A549 (cell line): ENCODE data around the gene PHKB. TPM values are rescaled to one million over a fixed set of nuclear protein-coding genes. Genes with fewer than 3 reads are reported as not detected.

Source experiments
- ATAC-seq, 2 experiments: fragments of 200-7000 bp in 1 of 2; fragments of >200 bp in 1 of 2; cut with Nextera tagmentation in 1 of 2; cut with Tn5 transposase in 1 of 2; 3 replicates each; pipeline versions ENCODE4 v1.8.0 to v1.9.1; 2018 to 2020; ENCODE audit warnings: mild to moderate bottlenecking in 1 of 2, moderate library complexity in 1 of 2
- CTCF ChIA-PET: fragments of 300-600 bp; sonication (Branson Sonifier 250); formaldehyde crosslinking; extraction: SDS; loops from one replicate; lab custom pipeline; 2021; ENCODE audit warnings: antibody characterized with exemption, inconsistent platforms; lab: Yijun Ruan, JAX
- POLR2A ChIA-PET: fragments of 350-600 bp; formaldehyde crosslinking; extraction: SDS; loops from one replicate; lab custom pipeline; 2021; ENCODE audit warnings: antibody characterized with exemption, inconsistent platforms; lab: Yijun Ruan, JAX
- DNase-seq, 2 experiments: peaks; one replicate each; pipeline versions ENCODE4 v3.0.0 to v3.0.0-alpha.2; 2011 to 2016; ENCODE audit warnings: low read depth in 1 of 2, low spot score in 1 of 2
- FAIRE-seq: peaks from 2 replicates; lab custom pipeline; 2011; peaks lifted over from hg19 to GRCh38; lab: Jason Lieb, UNC
- H3K27ac ChIP-seq, 2 experiments: fragments of >200 bp; sonication (Bioruptor Twin); formaldehyde crosslinking; 3 replicates each; pipeline ENCODE4 v1.5.1; 2016 to 2017
- H3K4me1 ChIP-seq: fragments of >200 bp; sonication (Bioruptor Twin); formaldehyde crosslinking; 3 replicates; pipeline ENCODE4 v1.6.1; 2016
- H3K4me2 ChIP-seq: fragments of >200 bp; sonication (Bioruptor Twin); formaldehyde crosslinking; 3 replicates; pipeline ENCODE4 v1.6.1; 2016
- H3K4me3 ChIP-seq: fragments of >200 bp; sonication (Bioruptor Twin); formaldehyde crosslinking; 3 replicates; pipeline ENCODE4 v1.5.1; 2016
- H3K9me3 ChIP-seq: fragments of >200 bp; sonication (Bioruptor Twin); formaldehyde crosslinking; 3 replicates; pipeline ENCODE4 v1.6.1; 2016
- ATOH8 ChIP-seq: fragments of 250-450 bp; sonication (Bioruptor Pico); IDR thresholded peaks from 2 replicates; pipeline ENCODE4 v1.5.0; 2020; ENCODE audit warnings: low read depth, mild to moderate bottlenecking, moderate library complexity
- BCL3 ChIP-seq: fragments of >200 bp; sonication (Bioruptor Twin); formaldehyde crosslinking; IDR thresholded peaks from 3 replicates; pipeline ENCODE4 v1.6.1; 2016
- CEBPB ChIP-seq, 2 experiments: fragments of >200 bp in 1 of 2; sonication (Bioruptor Twin) in 1 of 2; formaldehyde crosslinking in 1 of 2; IDR thresholded peaks; 2 replicates each; pipeline ENCODE4 v1.6.1; 2012 to 2016
- CHD2 ChIP-seq: fragments of 150-350 bp; IDR thresholded peaks from 2 replicates; pipeline ENCODE4 v1.6.1; 2014; ENCODE audit warnings: low read length; ENCODE audit not compliant: partially characterized antibody
- CTCF ChIP-seq: fragments of >200 bp; sonication (Bioruptor Twin); formaldehyde crosslinking; IDR thresholded peaks from 3 replicates; pipeline ENCODE4 v1.5.1; 2016
- EP300 ChIP-seq, 2 experiments: fragments of >200 bp; sonication (Bioruptor Twin); formaldehyde crosslinking; IDR thresholded peaks; 2 replicates in 1 of 2; 3 replicates in 1 of 2; pipeline ENCODE4 v1.6.1; 2016 to 2017
- FOSL2 ChIP-seq, 2 experiments: fragments of 450-650 bp in 1 of 2; fragments of >200 bp in 1 of 2; sonication (Bioruptor Twin) in 1 of 2; formaldehyde crosslinking; IDR thresholded peaks; 2 replicates each; pipeline versions ENCODE4 v1.5.0 to v1.6.1; 2016 to 2020; ENCODE audit warnings: mild to moderate bottlenecking in 1 of 2, moderate library complexity in 1 of 2
- HDAC2 ChIP-seq: fragments of 200-600 bp; sonication (generic); IDR thresholded peaks from 2 replicates; pipeline ENCODE4 v1.6.1; 2016
- HOXA7 ChIP-seq: fragments of 250-450 bp; sonication (Bioruptor Pico); IDR thresholded peaks from 2 replicates; pipeline ENCODE4 v1.5.0; 2020; ENCODE audit warnings: mild to moderate bottlenecking, moderate library complexity
- KDM1A ChIP-seq: fragments of 200-600 bp; sonication (generic); IDR thresholded peaks from 2 replicates; pipeline ENCODE4 v1.6.1; 2016; ENCODE audit warnings: low read depth, mild to moderate bottlenecking
- KDM5A ChIP-seq: fragments of 200-600 bp; sonication (generic); IDR thresholded peaks from 2 replicates; pipeline ENCODE4 v1.6.1; 2016; ENCODE audit warnings: antibody characterized with exemption, mild to moderate bottlenecking
- MAFK ChIP-seq: fragments of 450-650 bp; IDR thresholded peaks from 2 replicates; pipeline ENCODE4 v1.6.1; 2014; ENCODE audit not compliant: partially characterized antibody
- MAX ChIP-seq: IDR thresholded peaks from 2 replicates; pipeline ENCODE4 v1.6.1; 2012
- POLR2A ChIP-seq: IDR thresholded peaks from 2 replicates; pipeline ENCODE4 v1.6.1; 2012; ENCODE audit warnings: mild to moderate bottlenecking, low read length
- RFX5 ChIP-seq: fragments of 450-650 bp; IDR thresholded peaks from 2 replicates; pipeline ENCODE4 v1.7.1; 2014; ENCODE audit warnings: antibody characterized with exemption, mild to moderate bottlenecking, moderate library complexity
- ZFP36 ChIP-seq: fragments of 450-650 bp; IDR thresholded peaks from 2 replicates; pipeline ENCODE4 v1.6.1; 2014; ENCODE audit warnings: borderline replicate concordance; ENCODE audit not compliant: partially characterized antibody
- ZSCAN20 ChIP-seq: fragments of 250-450 bp; sonication (Bioruptor Pico); IDR thresholded peaks from 2 replicates; pipeline ENCODE4 v1.8.0; 2022; ENCODE audit warnings: mild to moderate bottlenecking, moderate library complexity
- WGBS: methylation state at CpG from one replicate; pipeline ENCODE4 v1.1.6; 2017; ENCODE audit errors: missing lambda C conversion rate; 5-methylcytosine and 5-hydroxymethylcytosine counted together
- polyA plus RNA-seq, 4 experiments: library from polyadenylated mRNA; depleted of rRNA in 3 of 4; stranded (reverse); fragments of >200 nt; fragmentation: RNase III in 1 of 4; extraction: RNeasy Plus Mini Kit Qiagen cat#74134 plus additional on column Dnase treatment in 1 of 4; gene quantifications; 2 replicates in 3 of 4; 3 replicates in 1 of 4; pipeline ENCODE4 v1.2.3, GENCODE V29; 2011 to 2017
- TF ChIP-seq, protein P1 (sequence below): IDR thresholded peaks from 2 replicates; pipeline ENCODE4 v1.6.1; 2012
- TF ChIP-seq, protein P2 (sequence below): IDR thresholded peaks from 2 replicates; pipeline ENCODE4 v1.6.1; 2012; ENCODE audit warnings: low read depth, borderline replicate concordance
- TF ChIP-seq, protein P3 (sequence below): fragments of 150-350 bp; IDR thresholded peaks from 2 replicates; pipeline ENCODE4 v1.6.1; 2014; ENCODE audit warnings: low read depth, mild to moderate bottlenecking, low read length

Gene PHKB
- polyA plus RNA-seq, 2 of the 4 experiments (the other 2 are of a cell fraction), result 33.2 to 96.8 TPM

DNA sequence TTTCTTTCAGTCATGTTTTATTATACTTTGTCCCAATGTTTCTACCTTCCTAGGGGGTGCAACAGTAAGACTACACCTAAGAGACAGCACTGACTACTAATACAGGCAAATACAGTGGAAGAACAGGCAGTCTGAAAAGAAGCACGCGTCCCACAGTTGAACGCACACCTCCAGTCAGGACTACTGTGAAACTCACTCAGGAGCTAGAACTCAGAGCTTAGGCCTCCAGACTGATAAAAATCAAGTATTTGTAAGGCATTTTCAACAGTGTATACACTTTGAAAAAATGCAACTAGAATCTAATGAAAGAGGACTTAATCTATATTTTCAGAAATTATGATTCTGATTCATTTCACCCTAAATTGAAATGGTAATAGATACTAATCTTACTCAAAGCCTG is 14.7 kb upstream of the PHKB start:
- no peak for FAIRE-seq
- CTCF ChIA-PET, result interaction anchor here (0.7 kb wide), 1 partner anchor 36 kb away, joined by 3 read pairs; no protein-coding TSS in a partner anchor
- H3K9me3 ChIP-seq, result no peaks in the 10 kb centered on the region

GRCh38 chr16:47448830-47449575 is 12.1 kb upstream of the PHKB start:
- TF ChIP-seq BCL3 (no peak), ZSCAN20 (CRISPR knock-in tag) (no peak), ATOH8 (CRISPR knock-in tag) (no peak), MAFK (no peak), RFX5 (no peak), FOSL2 (IDR thresholded peaks at IDR 0.05) (no peak), FOSL2 (CRISPR knock-in tag; IDR thresholded peaks at IDR 0.05) (no peak), CEBPB (IDR thresholded peaks at IDR 0.05) (no peak), EP300 (IDR thresholded peaks at IDR 0.05) (no peak), POLR2A (no peak), HOXA7 (CRISPR knock-in tag) (no peak), CHD2 (no peak), KDM5A (no peak), MAX (no peak), CTCF (no peak), KDM1A (no peak)
- TF ChIP-seq, protein P1, sequence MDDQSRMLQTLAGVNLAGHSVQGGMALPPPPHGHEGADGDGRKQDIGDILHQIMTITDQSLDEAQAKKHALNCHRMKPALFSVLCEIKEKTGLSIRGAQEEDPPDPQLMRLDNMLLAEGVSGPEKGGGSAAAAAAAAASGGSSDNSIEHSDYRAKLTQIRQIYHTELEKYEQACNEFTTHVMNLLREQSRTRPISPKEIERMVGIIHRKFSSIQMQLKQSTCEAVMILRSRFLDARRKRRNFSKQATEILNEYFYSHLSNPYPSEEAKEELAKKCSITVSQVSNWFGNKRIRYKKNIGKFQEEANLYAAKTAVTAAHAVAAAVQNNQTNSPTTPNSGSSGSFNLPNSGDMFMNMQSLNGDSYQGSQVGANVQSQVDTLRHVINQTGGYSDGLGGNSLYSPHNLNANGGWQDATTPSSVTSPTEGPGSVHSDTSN, result no peak
- TF ChIP-seq, protein P2, sequence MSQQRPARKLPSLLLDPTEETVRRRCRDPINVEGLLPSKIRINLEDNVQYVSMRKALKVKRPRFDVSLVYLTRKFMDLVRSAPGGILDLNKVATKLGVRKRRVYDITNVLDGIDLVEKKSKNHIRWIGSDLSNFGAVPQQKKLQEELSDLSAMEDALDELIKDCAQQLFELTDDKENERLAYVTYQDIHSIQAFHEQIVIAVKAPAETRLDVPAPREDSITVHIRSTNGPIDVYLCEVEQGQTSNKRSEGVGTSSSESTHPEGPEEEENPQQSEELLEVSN, result no peak

More for the DNA sequence above, 14.7 kb upstream of the PHKB start:
- WGBS, result 100% methylated on average over 3 of the region's 3 CpGs
- DNase-seq (no peak), ATAC-seq (no peak)
- POLR2A ChIA-PET, result no interaction called here
- peaks cover 11% of the 10 kb centered on the region; the same call in 2 of the 3 replicates for H3K4me1 ChIP-seq
- TF ChIP-seq HDAC2 (no peak), ZFP36 (no peak), HOXA7 (CRISPR knock-in tag) (no peak)
- TF ChIP-seq, protein P2, result no peak
- TF ChIP-seq, protein P3, sequence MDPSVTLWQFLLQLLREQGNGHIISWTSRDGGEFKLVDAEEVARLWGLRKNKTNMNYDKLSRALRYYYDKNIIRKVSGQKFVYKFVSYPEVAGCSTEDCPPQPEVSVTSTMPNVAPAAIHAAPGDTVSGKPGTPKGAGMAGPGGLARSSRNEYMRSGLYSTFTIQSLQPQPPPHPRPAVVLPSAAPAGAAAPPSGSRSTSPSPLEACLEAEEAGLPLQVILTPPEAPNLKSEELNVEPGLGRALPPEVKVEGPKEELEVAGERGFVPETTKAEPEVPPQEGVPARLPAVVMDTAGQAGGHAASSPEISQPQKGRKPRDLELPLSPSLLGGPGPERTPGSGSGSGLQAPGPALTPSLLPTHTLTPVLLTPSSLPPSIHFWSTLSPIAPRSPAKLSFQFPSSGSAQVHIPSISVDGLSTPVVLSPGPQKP, result no peak
- H3K4me2 ChIP-seq, result no peak overlapping the region
- H3K27ac ChIP-seq, result no peak overlapping the region
- no peak overlapping the region for H3K4me3 ChIP-seq

More at GRCh38 chr16:47448830-47449575, 12.1 kb upstream of the PHKB start:
- ChIA-PET CTCF (no interaction called here), POLR2A (interaction anchor here (0.7 kb wide), 1 partner anchor 306 kb away, joined by 4 read pairs; the partner anchor contains the start of gene NETO2)
- Histone ChIP-seq H3K9me3 (no peaks in the 10 kb centered on the region), H3K4me3 (no peak overlapping the region), H3K27ac (no peak overlapping the region), H3K4me2 (no peak overlapping the region), H3K4me1 (peaks cover 11% of the 10 kb centered on the region; the same call in 2 of the 3 replicates)
- ATAC-seq (no peak), FAIRE-seq (no peak), DNase-seq (no peak)
- WGBS, result 53% methylated on average over 3 of the region's 3 CpGs
